NB4 (cell line): ENCODE data around the gene CLCN7.

ENCODE experiments used
- DNase-seq: peaks from one replicate; pipeline ENCODE4 v3.0.0; 2010; ENCODE audit warnings: low read depth
- H3K4me3 ChIP-seq: one replicate; pipeline ENCODE4 v1.5.1; 2011; ENCODE audit warnings: mild to moderate bottlenecking, low read depth, low read length, moderate library complexity
- MYC ChIP-seq: IDR thresholded peaks from 2 replicates; pipeline ENCODE4 v1.6.1; 2011; ENCODE audit warnings: low read depth, low read length
- POLR2A ChIP-seq: IDR thresholded peaks from 2 replicates; pipeline ENCODE4 v1.6.1; 2011; ENCODE audit warnings: mild to moderate bottlenecking; ENCODE audit not compliant: insufficient read length; ENCODE audit errors: extremely low read depth
- TF ChIP-seq, protein P1 (sequence below): IDR thresholded peaks from 2 replicates; pipeline ENCODE4 v1.6.1; 2011; ENCODE audit warnings: low read depth, low read length
- TF ChIP-seq, protein P2 (sequence below): IDR thresholded peaks from one replicate; pipeline ENCODE4 v1.5.1; 2012; ENCODE audit warnings: low read depth, low read length

CLCN7 gene

DNA sequence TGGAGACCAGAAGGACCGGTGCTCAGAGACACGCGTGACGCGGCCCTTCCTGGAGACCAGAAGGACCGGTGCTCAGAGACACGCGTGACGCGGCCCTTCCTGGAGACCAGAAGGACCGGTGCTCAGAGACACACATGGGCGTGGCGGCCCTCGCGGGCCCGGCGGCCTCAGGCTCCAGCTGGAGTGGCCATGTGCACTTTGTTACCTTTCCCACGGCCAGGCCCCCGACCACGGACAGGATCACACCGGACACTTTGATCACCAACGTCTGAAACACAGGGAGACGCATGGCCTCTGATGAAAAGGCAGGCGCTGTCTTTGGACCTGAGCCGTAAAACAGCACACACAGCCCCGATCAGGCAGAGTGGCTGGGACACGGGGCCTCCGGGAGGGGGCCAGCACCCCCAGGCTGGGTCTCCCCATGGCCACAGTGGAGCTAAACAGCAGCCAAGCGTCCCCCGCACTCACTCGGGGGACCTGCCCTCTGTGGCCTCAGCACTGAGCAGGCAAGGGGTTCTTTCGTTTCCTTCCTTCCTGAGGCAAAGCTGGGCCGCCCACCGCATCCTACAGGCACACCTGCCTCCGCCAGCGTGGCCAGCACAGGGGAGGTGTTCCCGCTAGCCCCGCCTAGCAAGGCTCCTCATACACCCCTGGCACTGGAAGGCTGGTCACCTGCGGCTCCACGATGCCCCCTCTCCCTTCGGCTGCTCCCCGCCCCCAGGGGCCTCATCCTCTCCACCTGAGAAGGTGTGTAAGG, 17.2 kb downstream of the CLCN7 start:
- DNase-seq, result no peak
- H3K4me3 ChIP-seq, result no peak overlapping the region
- TF ChIP-seq, protein P1, sequence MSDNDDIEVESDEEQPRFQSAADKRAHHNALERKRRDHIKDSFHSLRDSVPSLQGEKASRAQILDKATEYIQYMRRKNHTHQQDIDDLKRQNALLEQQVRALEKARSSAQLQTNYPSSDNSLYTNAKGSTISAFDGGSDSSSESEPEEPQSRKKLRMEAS, result no peak
- TF ChIP-seq, protein P2, sequence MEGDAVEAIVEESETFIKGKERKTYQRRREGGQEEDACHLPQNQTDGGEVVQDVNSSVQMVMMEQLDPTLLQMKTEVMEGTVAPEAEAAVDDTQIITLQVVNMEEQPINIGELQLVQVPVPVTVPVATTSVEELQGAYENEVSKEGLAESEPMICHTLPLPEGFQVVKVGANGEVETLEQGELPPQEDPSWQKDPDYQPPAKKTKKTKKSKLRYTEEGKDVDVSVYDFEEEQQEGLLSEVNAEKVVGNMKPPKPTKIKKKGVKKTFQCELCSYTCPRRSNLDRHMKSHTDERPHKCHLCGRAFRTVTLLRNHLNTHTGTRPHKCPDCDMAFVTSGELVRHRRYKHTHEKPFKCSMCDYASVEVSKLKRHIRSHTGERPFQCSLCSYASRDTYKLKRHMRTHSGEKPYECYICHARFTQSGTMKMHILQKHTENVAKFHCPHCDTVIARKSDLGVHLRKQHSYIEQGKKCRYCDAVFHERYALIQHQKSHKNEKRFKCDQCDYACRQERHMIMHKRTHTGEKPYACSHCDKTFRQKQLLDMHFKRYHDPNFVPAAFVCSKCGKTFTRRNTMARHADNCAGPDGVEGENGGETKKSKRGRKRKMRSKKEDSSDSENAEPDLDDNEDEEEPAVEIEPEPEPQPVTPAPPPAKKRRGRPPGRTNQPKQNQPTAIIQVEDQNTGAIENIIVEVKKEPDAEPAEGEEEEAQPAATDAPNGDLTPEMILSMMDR, result no peak
- TF ChIP-seq MYC (no peak), POLR2A (no peak)

DNA sequence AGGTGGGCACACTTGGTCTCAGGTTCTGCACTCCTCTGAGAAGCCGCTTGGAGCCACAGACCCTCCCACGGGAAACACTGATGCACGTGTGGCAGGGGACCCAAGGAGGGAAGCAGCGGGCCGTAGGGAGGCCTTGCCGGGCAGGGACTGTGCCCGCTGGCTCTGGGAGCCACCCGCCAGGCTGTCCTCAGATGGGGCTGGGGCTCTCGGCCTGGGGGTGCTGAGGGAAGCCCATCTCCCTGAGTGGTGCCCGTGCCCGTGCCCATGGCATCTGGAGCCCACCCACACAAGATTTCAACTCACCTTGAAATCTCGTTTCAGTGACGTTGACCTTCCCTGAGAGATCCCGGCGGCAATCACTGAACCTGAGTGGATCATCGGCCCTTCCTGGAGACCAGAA, 17.9 kb downstream of the CLCN7 start:
- no peak for DNase-seq
- TF ChIP-seq, protein P1, result no peak
- TF ChIP-seq MYC (no peak), POLR2A (no peak)
- TF ChIP-seq, protein P2, result no peak
- H3K4me3 ChIP-seq, result no peak overlapping the region

DNA sequence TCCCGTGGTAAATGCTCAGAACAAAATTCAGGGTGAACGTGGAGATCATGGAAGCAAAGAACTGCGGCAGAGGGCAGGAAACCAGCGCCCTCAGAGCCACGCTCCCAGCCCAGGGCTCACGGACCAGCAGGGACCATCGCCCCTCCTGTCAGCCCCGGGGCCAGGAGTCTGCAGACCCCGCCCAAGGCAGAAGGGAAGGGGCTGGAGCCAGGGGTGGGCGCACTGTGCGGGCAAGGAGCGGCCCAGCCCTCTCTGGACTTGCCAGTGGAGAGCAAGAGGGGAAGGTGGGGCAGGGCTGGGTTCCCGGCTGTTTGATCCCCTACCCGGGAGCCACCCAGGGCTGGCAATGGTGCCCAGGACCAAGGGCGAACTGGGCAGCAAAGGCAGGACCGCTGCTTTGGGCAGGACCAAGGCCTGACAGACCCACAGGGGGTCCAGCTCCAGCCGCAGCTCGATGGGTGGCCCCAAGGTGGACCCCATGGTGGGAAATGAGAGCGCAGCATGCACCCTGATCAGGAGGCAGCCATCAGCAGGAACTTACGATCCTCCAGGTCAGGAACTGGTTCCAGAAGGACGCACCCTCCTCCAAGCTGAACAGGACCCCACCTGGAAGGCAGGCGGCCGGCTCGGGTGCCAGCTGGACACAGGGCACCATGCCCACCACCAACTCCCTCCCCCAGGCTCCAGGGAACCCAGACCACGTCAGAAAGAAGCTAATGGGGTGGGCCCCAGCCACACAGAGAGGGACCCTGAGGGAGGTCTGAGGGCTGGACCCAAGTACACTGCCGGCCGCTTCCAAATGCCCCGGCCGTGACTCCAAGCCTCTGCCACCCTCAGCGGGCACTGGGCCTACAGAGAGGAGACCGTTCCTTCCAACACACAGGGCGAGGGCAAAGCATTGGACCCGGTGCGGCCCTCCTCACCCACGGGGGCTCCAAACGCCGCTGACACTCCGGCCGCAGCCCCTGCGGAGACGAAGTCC, 19.3 kb downstream of the CLCN7 start:
- no peak for DNase-seq
- H3K4me3 ChIP-seq, result no peak overlapping the region
- TF ChIP-seq MYC, result no peak

DNA sequence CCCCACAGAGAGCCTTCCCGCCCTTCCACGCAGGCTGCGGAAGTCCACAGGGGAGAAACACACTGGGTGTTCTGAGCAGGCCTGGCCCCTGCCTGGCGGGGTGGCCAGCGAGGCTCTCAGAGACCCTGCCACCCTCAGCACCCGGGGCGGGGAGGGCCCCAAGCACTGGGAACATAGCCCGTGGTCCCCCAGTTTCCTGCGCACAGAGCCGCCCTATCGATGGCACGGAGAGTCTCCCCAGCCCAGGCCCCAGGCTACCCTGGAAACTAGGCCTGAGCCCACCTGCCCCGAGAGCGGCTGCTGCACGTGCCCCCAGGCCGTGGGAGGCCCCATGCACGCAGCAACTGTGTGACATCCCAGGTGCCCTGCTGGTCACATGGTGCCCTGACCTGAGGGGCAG, 20.3 kb downstream of the CLCN7 start:
- no peak for DNase-seq
- TF ChIP-seq, protein P1, result no peak
- TF ChIP-seq MYC (no peak), POLR2A (no peak)
- no peak overlapping the region for H3K4me3 ChIP-seq

DNA sequence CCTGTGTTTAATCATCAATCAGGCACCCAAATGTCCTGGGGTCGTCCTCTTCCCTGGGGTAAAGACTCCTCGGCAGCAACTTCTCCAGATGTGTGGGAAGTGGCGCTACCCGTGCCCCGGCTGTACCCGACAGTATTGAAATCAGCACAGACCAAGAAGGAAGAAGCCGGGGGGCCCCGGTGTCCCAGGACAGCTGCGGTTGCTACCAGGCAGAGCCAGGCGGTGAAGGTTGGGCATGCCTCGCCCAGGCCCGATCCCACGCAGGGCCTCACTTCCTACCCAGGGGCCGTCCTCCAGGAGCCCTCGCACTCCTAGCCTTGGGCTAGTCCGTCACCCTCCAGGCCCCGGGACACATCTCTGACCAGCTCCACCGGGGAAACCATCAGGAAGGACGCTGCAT, 21.5 kb downstream of the CLCN7 start:
- TF ChIP-seq, protein P1, result no peak
- TF ChIP-seq POLR2A (no peak), MYC (no peak)
- TF ChIP-seq, protein P2, result no peak
- DNase-seq, result no peak
- H3K4me3 ChIP-seq, result no peak overlapping the region

DNA sequence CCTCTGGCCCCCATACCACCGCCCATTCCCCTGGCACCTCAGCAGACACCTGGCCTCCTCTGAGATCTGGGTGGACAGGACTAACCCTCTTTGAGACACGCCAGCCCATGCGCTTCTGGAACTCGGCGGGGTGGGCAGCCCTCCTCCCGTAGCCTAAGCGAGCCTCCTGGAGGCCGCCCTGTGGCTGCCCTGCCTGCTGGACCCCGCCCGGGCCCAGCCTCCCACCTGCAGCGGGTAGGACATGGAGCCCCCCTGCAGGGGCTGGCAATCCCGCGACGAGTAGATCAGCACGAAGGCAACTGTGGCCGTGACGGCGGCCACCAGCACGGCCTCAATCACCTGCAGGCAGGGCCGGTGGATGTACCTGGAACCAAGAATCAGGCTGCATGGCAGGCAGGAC, 22.3 kb downstream of the CLCN7 start:
- DNase-seq, result no peak
- no peak for TF ChIP-seq MYC
- TF ChIP-seq, protein P2, result no peak
- TF ChIP-seq POLR2A, result no peak
- TF ChIP-seq, protein P1, result no peak
- H3K4me3 ChIP-seq, result no peak overlapping the region
